Superior temporal gyrus (tissue), 1 donor: ENCODE results near the gene PRUNE2.

Experiments
- DNase-seq: peaks from one replicate; pipeline ENCODE4 v3.0.0-alpha.2; 2016; ENCODE audit errors: extremely low spot score

PRUNE2 gene

GRCh38 chr9:76575761-76576160, 330.2 kb downstream of the PRUNE2 start:
- no peak for DNase-seq

GRCh38 chr9:76573905-76574760, 331.8 kb downstream of the PRUNE2 start:
- no peak for DNase-seq

GRCh38 chr9:76573408-76573807, 332.5 kb downstream of the PRUNE2 start:
- DNase-seq: no peak

GRCh38 chr9:76572151-76572550, 333.8 kb downstream of the PRUNE2 start:
- no peak for DNase-seq

DNA sequence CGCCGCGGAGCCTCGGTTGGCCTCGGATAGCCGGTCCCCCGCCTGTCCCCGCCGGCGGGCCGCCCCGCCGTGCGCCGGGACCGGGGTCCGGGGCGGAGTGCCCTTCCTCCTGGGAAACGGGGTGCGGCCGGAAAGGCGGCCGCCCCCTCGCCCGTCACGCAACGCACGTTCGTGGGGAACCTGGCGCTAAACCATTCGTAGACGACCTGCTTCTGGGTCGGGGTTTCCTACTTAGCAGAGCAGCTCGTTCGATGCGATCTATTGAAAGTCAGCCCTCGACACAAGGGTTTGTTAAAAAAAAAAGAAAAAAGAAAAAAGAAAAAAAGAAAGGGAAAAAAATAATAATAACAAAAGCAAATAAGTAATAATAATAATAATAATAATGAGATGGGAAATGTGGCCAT, 334.2 kb downstream of the PRUNE2 start:
- DNase-seq: no peak

- no peak for DNase-seq
Measured at GRCh38 chr9:76571288-76571687, 334.6 kb downstream of the PRUNE2 start.

DNA sequence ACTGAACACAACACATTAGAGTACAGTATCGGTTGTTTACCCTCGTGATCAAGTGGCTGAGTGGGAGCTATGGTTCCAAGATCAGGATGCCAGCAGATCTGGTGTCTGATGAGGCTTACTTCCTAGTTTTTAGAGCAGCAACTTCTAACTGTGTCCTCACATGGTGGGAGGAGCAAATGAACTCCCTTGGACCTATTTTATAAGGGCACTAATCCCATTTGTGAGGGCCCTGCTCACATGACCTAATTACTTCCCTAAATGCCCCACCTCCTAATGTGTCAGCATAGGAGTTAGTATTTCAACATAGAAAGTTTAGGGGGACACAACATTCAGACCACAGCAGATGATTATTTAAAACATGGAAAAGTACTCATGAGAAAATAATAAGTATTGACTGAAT, 335.1 kb downstream of the PRUNE2 start:
- no peak for DNase-seq

DNA sequence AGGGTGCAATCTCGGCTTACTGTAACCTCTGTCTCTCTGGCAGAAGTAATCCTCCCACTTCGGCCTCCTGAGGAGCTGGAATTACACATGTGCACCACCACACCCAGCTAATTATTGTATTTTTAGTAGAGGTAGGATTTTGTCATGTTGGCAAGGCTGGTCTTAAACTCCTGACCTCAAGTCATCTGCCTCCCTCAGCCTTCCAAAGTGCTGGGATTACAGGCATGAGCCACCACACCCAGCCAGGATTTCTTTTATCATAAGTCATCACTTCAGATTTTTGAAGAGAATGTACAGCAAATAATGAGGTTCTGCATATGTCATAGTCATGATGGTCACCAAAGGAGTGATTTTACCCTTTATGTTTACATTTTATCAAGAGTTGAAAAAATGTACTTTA, 338.8 kb downstream of the PRUNE2 start:
- no peak for DNase-seq

DNA sequence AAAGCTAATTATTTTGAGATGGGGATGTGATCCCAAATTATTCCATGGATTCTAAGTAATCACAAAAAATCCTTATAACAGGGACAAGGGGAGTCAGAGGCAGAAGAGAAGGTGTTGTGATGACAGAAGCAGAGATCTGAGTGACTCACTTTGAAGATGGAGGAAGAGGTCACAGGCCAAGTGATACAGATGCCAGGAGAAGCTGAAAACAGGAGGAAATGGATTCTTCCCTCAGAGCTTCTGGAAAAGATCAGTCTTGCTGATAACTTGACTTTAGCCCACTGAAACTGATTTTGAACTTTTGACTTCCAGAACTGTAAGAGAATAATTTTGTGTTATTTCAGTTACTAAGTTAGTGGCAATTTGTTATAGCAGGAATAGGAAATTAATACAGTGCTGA, 341.6 kb downstream of the PRUNE2 start:
- no peak for DNase-seq

GRCh38 chr9:76562511-76562911, 343.4 kb downstream of the PRUNE2 start:
- no peak for DNase-seq

DNA sequence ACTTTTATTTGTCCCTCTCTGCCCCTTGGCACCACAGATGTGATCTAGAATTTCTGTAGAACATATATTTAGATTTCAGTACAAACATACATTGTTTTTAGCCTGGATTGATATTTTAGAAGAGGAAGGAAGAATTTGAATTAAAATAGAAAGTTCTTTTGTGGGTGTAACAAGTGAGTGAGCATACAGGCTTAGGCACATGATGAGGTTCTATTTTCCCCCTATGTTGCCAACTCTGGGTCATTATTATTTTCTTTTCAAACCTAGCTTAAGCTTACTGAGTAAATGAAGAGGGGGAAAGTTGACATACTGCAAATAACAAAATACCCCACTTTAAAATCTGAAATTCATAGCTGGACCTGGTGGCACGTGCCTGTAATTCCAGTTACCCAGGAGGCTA, 344.0 kb downstream of the PRUNE2 start:
- no peak for DNase-seq
